HepG2 (cell line): ENCODE results near the gene FAM156B. TPM values are rescaled to one million over a fixed set of nuclear protein-coding genes. Genes with fewer than 3 reads are reported as not detected.
"Not testable (repeated sequence)": the region's sequence is repeated elsewhere in the genome, so short reads cannot be mapped to it uniquely, and the experiment has no call there.

Source experiments
- ATAC-seq: fragments of 200-7000 bp; cut with Tn5 transposase; 3 replicates; pipeline ENCODE4 v1.9.1; 2020; ENCODE audit warnings: mild to moderate bottlenecking, moderate library complexity
- BruUV-seq: library from RNA; stranded (reverse); fragments of 400-500 nt; replicated peaks from 2 replicates; lab custom pipeline; 2021; lab: Mats Ljungman, UMichigan
- CTCF ChIA-PET: fragments of 300-600 bp; formaldehyde crosslinking; extraction: SDS; loops from one replicate; lab custom pipeline; 2021; ENCODE audit warnings: low total read pairs, inconsistent platforms, low intra/inter-chr PET ratio; lab: Yijun Ruan, JAX
- POLR2A ChIA-PET: fragments of 350-600 bp; sonication (Branson Sonifier 250); formaldehyde crosslinking; loops from one replicate; lab custom pipeline; 2020; ENCODE audit warnings: antibody characterized with exemption, inconsistent platforms; lab: Yijun Ruan, JAX
- DNase-seq: peaks from one replicate; pipeline ENCODE4 v3.0.0-alpha.2; 2015; ENCODE audit warnings: low spot score
- FAIRE-seq: peaks from 3 replicates; lab custom pipeline; 2011; peaks lifted over from hg19 to GRCh38; lab: Jason Lieb, UNC
- H2AFZ ChIP-seq: one replicate; pipeline ENCODE4 v1.6.1; 2011; ENCODE audit warnings: low read length, inconsistent platforms
- H3K27ac ChIP-seq: fragments of 300-600 bp; 3 replicates; pipeline ENCODE4 v1.8.0; 2011; ENCODE audit warnings: mixed run types, mild to moderate bottlenecking, mixed read lengths, low read length, inconsistent platforms; ENCODE audit not compliant: insufficient read depth; ENCODE audit errors: extremely low read length
- H3K27me3 ChIP-seq, 2 experiments: fragments of 200-600 bp in 1 of 2; 2 replicates in 1 of 2; 3 replicates in 1 of 2; pipeline versions ENCODE4 v1.6.0 to v1.8.0; 2011; ENCODE audit warnings: low read length in 2 of 2, mild to moderate bottlenecking in 2 of 2, moderate library complexity in 2 of 2, inconsistent platforms in 1 of 2; ENCODE audit not compliant: insufficient read depth in 2 of 2, control insufficient read depth in 1 of 2
- H3K36me3 ChIP-seq, 2 experiments: fragments of 200-600 bp in 1 of 2; replicated peaks in 1 of 2; 2 replicates in 1 of 2; 3 replicates in 1 of 2; pipeline versions ENCODE4 v1.5.1 to v1.8.0; 2011; ENCODE audit warnings: low read length in 2 of 2, inconsistent platforms in 1 of 2; ENCODE audit not compliant: insufficient read depth in 2 of 2, control insufficient read depth in 1 of 2
- H3K4me1 ChIP-seq: 2 replicates; pipeline ENCODE4 v1.5.1; 2012; ENCODE audit warnings: low read length, inconsistent platforms; ENCODE audit not compliant: insufficient read depth
- H3K4me2 ChIP-seq: 2 replicates; pipeline ENCODE4 v1.6.0; 2011; ENCODE audit warnings: low read depth, low read length, inconsistent platforms
- H3K4me3 ChIP-seq, 3 experiments: fragments of 200-600 bp in 1 of 3; sonication (generic), shearing (Covaris generic) in 1 of 3; replicated peaks in 1 of 3; 2 replicates each; pipeline ENCODE4 v1.5.1; 2011 to 2016; ENCODE audit warnings: low read length in 3 of 3, inconsistent platforms in 2 of 3, low read depth in 2 of 3, mild to moderate bottlenecking in 2 of 3, control low read depth in 1 of 3, mixed read lengths in 1 of 3; ENCODE audit not compliant: insufficient read depth in 1 of 3
- H3K79me2 ChIP-seq: one replicate; pipeline ENCODE4 v1.6.1; 2011; ENCODE audit warnings: low read length, inconsistent platforms; ENCODE audit not compliant: insufficient read depth
- H3K9ac ChIP-seq: 2 replicates; pipeline ENCODE4 v1.6.0; 2011; ENCODE audit warnings: mild to moderate bottlenecking, low read depth, low read length, inconsistent platforms; ENCODE audit not compliant: insufficient read depth
- H3K9me3 ChIP-seq: 2 replicates; pipeline ENCODE4 v1.5.1; 2012; ENCODE audit warnings: mild to moderate bottlenecking, low read length
- H4K20me1 ChIP-seq: 2 replicates; pipeline ENCODE4 v1.6.0; 2011; ENCODE audit warnings: inconsistent platforms, mild to moderate bottlenecking, low read length, moderate library complexity; ENCODE audit not compliant: insufficient read depth
- GTF2F1 ChIP-seq: fragments of 150-350 bp; IDR thresholded peaks from 2 replicates; pipeline ENCODE4 v1.6.1; 2014; ENCODE audit warnings: low read length
- MAF1 ChIP-seq: sonication (generic); formaldehyde crosslinking; IDR thresholded peaks from 2 replicates; pipeline ENCODE4 v1.5.0; 2020; ENCODE audit warnings: missing genetic modification reagents, borderline replicate concordance
- MIER2 ChIP-seq: IDR thresholded peaks from 2 replicates; pipeline ENCODE4 v1.6.1; 2016; ENCODE audit warnings: missing biosample characterization, missing genetic modification reagents
- PAWR ChIP-seq: sonication (generic); formaldehyde crosslinking; IDR thresholded peaks from 2 replicates; pipeline ENCODE4 v1.4.0; 2020; ENCODE audit warnings: missing genetic modification reagents, mild to moderate bottlenecking, borderline replicate concordance
- ZFAT ChIP-seq: sonication (generic); formaldehyde crosslinking; conservative IDR thresholded peaks from 2 replicates; pipeline ENCODE4 v1.8.1; 2023; ENCODE audit warnings: missing genetic modification reagents, inconsistent platforms
- ZNF672 ChIP-seq: sonication (generic); formaldehyde crosslinking; IDR thresholded peaks from 2 replicates; pipeline ENCODE4 v1.8.1; 2022; ENCODE audit warnings: missing genetic modification reagents
- WGBS: methylation state at CpG from one replicate; pipeline ENCODE4 v1.1.6; 2017; ENCODE audit warnings: low lambda C conversion rate; 5-methylcytosine and 5-hydroxymethylcytosine counted together
- in situ Hi-C: cut with HindIII; loops from 2 replicates; pipeline ENCODE4 v1.10.0; 2017; ENCODE audit warnings: low pct_unique_long_range_greater_than_20kb; ENCODE audit not compliant: extremely low pct_ligation_motif_present
- intact Hi-C: fragments of 100-400 bp; cut with micrococcal nuclease; formaldehyde crosslinking; loops from one replicate; pipeline ENCODE4 v1.10.0; 2022; ENCODE audit not compliant: unreplicated experiment
- polyA plus RNA-seq, 8 experiments: library from polyadenylated mRNA; depleted of rRNA in 3 of 8; stranded (reverse) in 7 of 8; unstranded in 1 of 8; fragments of >200 nt; fragmentation: Illumina TruSeq in 4 of 8; extraction: Trizol in 4 of 8; gene quantifications; 2 replicates each; pipeline versions ENCODE4 v1.2.1 to v1.2.3, GENCODE V29; 2011 to 2016; ENCODE audit warnings: low read depth in 4 of 8, missing spikeins in 1 of 8, mixed read lengths in 1 of 8; ENCODE audit not compliant: insufficient read depth in 1 of 8
- total RNA-seq, 5 experiments: library from RNA; depleted of rRNA; stranded (reverse); fragments of >200 nt; fragmentation: Illumina TruSeq; extraction: Trizol; gene quantifications; 2 replicates each; pipeline ENCODE4 v1.2.3, GENCODE V29; 2016; ENCODE audit warnings: low read depth in 1 of 5
- TF ChIP-seq, protein P1 (sequence below): sonication (generic); formaldehyde crosslinking; IDR thresholded peaks from 2 replicates; pipeline ENCODE4 v1.4.0; 2020; ENCODE audit warnings: missing genetic modification reagents, borderline replicate concordance

The FAM156B gene
- total and polyA plus RNA-seq, 2 of the 13 experiments (the other 11 are each of a cell fraction or from before 2014, with no cell fraction given): 7.8 to 82.1 TPM

DNA sequence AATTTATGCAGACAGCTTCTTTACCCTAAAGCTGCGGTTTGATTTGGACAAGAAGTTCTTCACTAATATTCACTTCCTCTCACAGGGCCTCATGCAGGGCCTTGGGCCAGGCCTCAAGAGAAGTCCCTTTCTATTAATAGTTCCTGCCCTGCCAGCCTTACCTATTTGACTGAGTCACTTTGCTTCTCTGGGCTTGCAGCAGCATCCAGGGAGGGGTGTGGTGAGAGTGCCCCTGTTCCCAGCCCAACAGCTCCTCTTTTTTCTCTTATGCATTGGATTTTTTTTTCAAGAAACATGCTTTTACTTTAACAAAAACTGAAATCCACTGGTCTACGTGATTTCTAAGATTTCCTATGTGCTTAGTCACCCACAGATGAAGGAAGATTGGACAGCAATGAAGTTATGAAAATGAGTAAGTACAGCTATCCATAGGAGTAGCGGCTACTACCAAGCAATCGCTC is 26.7 kb downstream of the FAM156B start (continued):
- TF ChIP-seq ZNF672 (no peak), ZFAT (CRISPR knock-in tag) (no peak), PAWR (CRISPR knock-in tag) (no peak), GTF2F1 (no peak), MAF1 (no peak), MIER2 (CRISPR knock-in tag) (no peak)
- TF ChIP-seq, protein P1, sequence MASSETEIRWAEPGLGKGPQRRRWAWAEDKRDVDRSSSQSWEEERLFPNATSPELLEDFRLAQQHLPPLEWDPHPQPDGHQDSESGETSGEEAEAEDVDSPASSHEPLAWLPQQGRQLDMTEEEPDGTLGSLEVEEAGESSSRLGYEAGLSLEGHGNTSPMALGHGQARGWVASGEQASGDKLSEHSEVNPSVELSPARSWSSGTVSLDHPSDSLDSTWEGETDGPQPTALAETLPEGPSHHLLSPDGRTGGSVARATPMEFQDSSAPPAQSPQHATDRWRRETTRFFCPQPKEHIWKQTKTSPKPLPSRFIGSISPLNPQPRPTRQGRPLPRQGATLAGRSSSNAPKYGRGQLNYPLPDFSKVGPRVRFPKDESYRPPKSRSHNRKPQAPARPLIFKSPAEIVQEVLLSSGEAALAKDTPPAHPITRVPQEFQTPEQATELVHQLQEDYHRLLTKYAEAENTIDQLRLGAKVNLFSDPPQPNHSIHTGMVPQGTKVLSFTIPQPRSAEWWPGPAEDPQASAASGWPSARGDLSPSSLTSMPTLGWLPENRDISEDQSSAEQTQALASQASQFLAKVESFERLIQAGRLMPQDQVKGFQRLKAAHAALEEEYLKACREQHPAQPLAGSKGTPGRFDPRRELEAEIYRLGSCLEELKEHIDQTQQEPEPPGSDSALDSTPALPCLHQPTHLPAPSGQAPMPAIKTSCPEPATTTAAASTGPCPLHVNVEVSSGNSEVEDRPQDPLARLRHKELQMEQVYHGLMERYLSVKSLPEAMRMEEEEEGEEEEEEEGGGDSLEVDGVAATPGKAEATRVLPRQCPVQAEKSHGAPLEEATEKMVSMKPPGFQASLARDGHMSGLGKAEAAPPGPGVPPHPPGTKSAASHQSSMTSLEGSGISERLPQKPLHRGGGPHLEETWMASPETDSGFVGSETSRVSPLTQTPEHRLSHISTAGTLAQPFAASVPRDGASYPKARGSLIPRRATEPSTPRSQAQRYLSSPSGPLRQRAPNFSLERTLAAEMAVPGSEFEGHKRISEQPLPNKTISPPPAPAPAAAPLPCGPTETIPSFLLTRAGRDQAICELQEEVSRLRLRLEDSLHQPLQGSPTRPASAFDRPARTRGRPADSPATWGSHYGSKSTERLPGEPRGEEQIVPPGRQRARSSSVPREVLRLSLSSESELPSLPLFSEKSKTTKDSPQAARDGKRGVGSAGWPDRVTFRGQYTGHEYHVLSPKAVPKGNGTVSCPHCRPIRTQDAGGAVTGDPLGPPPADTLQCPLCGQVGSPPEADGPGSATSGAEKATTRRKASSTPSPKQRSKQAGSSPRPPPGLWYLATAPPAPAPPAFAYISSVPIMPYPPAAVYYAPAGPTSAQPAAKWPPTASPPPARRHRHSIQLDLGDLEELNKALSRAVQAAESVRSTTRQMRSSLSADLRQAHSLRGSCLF: no peak
- TF ChIP-seq, all 625 proteins: peak for 0

DNA sequence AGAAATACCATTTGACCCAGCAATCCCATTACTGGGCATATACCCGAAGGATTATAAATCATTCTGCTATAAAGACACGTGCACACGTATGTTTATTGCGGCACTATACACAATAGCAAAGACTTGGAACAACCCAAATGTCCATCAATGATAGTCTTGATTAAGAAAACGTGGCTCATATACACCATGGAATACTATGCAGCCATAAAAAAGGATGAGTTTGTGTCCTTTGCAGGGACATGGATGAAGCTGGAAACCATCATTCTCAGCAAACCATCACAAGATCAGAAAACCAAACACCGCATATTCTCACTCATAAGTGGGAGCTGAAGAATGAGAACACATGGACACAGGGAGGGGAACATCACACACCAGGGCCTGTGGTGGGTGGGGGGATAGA is 33.1 kb downstream of the FAM156B start:
- DNase-seq, POLR2A ChIA-PET: not testable (repeated sequence)

More for the DNA sequence above, 33.1 kb downstream of the FAM156B start:
- H3K4me1 ChIP-seq: peaks cover 13% of the 10 kb centered on the region
- H3K79me2 ChIP-seq, intact Hi-C loops, BruUV-seq, FAIRE-seq, H3K4me2 ChIP-seq, H3K9ac ChIP-seq, H3K9me3 ChIP-seq, ATAC-seq, H3K27ac ChIP-seq, H2AFZ ChIP-seq, H3K36me3 ChIP-seq, H3K27me3 ChIP-seq, CTCF ChIA-PET, H3K4me3 ChIP-seq, in situ Hi-C loops, H4K20me1 ChIP-seq: not testable (repeated sequence)
- 81% methylated on average over 6 of the region's 6 CpGs for WGBS
